ENCODE measurements around the gene MYLK3.
"Not testable (repeated sequence)": the region's sequence is repeated elsewhere in the genome, so short reads cannot be mapped to it uniquely, and the experiment has no call there.

The MYLK3 gene

DNA sequence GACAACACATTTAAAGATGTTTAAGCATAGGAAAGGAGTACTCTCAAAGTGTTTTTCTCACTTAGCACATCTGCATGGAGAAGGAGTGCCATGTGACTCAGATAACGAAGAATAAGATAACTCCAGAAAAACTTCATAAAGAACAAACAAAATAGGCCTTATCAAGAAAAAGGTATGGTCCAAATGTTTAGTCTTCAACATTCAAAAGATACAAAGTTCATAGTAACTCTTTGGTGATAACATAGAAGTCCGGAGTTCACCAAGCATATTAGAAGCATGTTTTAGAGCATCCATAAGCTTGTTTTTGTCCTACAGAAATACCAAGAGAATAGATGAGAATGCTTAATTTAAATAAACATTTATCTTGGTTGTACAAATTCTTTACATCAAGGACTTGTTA lies 66.3 kb downstream of the MYLK3 start:
- not testable (repeated sequence) for H3K27me3 Mint-ChIP-seq (ENCODE audit: low read depth); H3K9me3 Mint-ChIP-seq; DNase-seq (ENCODE audit: low spot score); H3K27ac Mint-ChIP-seq; H3K4me3 Mint-ChIP-seq
- Mint-ChIP-seq H3K4me1 (ENCODE audit: low read depth) (peaks cover 16% of the 10 kb centered on the region), H3K36me3 (ENCODE audit: low read depth) (peaks cover 28% of the 10 kb centered on the region)

- H3K4me1 Mint-ChIP-seq (ENCODE audit: low read depth); H3K4me3 Mint-ChIP-seq; H3K9me3 Mint-ChIP-seq; DNase-seq (ENCODE audit: low spot score); H3K27me3 Mint-ChIP-seq (ENCODE audit: low read depth); H3K27ac Mint-ChIP-seq: not testable (repeated sequence)
- H3K36me3 Mint-ChIP-seq (ENCODE audit: low read depth): peaks cover 49% of the 10 kb centered on the region
Measured at GRCh38 chr16:46677943-46678342, 70.2 kb downstream of the MYLK3 start.

GRCh38 chr16:46673320-46674013 lies 74.7 kb downstream of the MYLK3 start:
- Mint-ChIP-seq H3K4me1 (ENCODE audit: low read depth) (no peaks in the 10 kb centered on the region), H3K27ac (no peak overlapping the region), H3K4me3 (no peak overlapping the region), H3K27me3 (ENCODE audit: low read depth) (no peaks in the 10 kb centered on the region), H3K9me3 (no peaks in the 10 kb centered on the region), H3K36me3 (ENCODE audit: low read depth) (peaks cover 52% of the 10 kb centered on the region)
- peak; percentile 26 for DNase-seq (ENCODE audit: low spot score)

DNA sequence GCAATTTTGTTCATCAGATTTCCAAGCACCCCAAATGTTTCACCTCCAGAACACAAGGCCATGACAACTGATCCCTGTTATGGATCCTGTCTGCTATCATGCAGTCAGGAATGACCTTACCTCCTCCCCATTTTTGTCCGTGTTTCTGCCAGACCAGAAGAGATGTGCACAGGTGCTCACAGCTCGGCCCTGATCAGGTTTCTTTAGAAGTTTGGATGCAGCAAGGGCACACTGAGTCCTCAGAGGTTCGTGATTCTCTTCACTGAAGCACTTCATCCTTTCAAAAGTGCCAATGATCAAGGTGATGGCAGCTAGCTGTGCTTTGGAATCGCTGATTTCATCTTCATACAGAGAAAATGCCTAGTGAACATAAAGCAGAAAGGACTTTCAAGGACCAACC lies 86.0 kb downstream of the MYLK3 start:
- Mint-ChIP-seq H3K4me3 (no peak overlapping the region), H3K27me3 (ENCODE audit: low read depth) (no peaks in the 10 kb centered on the region), H3K27ac (no peak overlapping the region)

DNA sequence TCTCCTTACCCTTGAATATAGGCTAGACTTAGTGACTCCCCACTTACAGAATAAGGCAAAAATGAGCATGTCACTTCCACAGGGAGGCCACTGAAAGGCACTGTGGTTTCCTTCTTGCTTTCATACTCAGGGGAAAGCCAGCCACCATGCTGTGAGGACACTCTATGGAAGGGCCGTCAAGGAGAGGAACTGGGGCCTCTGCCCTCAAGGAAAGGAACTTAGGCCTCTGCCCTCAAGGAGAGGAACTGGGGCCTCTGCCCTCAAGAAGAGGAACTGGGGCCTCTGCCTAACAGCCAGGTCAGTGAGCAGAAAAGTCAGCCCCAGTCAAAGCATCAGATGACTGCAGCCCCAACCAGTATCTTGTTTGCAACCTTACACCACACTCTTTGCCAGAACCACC lies 89.2 kb downstream of the MYLK3 start:
- peaks cover 32% of the 10 kb centered on the region for H3K36me3 Mint-ChIP-seq (ENCODE audit: low read depth)
- peak overlapping the region; percentile 0 for H3K4me3 Mint-ChIP-seq

More for the DNA sequence above, 86.0 kb downstream of the MYLK3 start:
- Mint-ChIP-seq H3K4me1 (ENCODE audit: low read depth) (peaks cover 10% of the 10 kb centered on the region), H3K9me3 (no peaks in the 10 kb centered on the region), H3K36me3 (ENCODE audit: low read depth) (peaks cover 44% of the 10 kb centered on the region)
- no peak for DNase-seq (ENCODE audit: low spot score)

More for the DNA sequence above, 89.2 kb downstream of the MYLK3 start:
- peak overlapping the region; percentile 23 for H3K27ac Mint-ChIP-seq
- peak; percentile 48 for DNase-seq (ENCODE audit: low spot score)
- no peaks in the 10 kb centered on the region for H3K9me3 Mint-ChIP-seq
- no peaks in the 10 kb centered on the region for H3K27me3 Mint-ChIP-seq (ENCODE audit: low read depth)
- H3K4me1 Mint-ChIP-seq (ENCODE audit: low read depth): peaks cover 10% of the 10 kb centered on the region

Data from T-helper 2 cell treated with Interferon-gamma antibody and Interleukin-4, amounts not matched to agents 5 μg/mL and 100 μg/mL, for 36 hours (primary cell).